ENCODE data around the gene CCS.

GRCh38 chr11:66559142-66559865 is 33.7 kb upstream of the CCS start:
- TF ChIP-seq EZH2 (IDR thresholded peaks at IDR 0.05) (no peak), POLR2AphosphoS5 (IDR thresholded peaks at IDR 0.05; ENCODE audit: borderline replicate concordance, low read depth, low read length) (no peak)

Measured in SK-N-MC (cell line).